ENCODE results near the gene IGSF3. TPM values are rescaled to one million over a fixed set of nuclear protein-coding genes. Genes with fewer than 3 reads are reported as not detected.

The IGSF3 gene
- total RNA-seq, 1 donor from 2014 or later: 37.1 TPM

- Histone ChIP-seq H3K4me3 (ENCODE audit: low read depth, low read length) (no peak overlapping the region), H3K27me3 (ENCODE audit: control insufficient read depth, insufficient read depth, low read length) (no peaks in the 10 kb centered on the region), H3K36me3 (ENCODE audit: control insufficient read depth, insufficient read depth, low read length) (peaks cover 9% of the 10 kb centered on the region)
- DNase-seq (ENCODE audit: low read depth) (no peak), FAIRE-seq (no peak)
- TF ChIP-seq, protein P1, sequence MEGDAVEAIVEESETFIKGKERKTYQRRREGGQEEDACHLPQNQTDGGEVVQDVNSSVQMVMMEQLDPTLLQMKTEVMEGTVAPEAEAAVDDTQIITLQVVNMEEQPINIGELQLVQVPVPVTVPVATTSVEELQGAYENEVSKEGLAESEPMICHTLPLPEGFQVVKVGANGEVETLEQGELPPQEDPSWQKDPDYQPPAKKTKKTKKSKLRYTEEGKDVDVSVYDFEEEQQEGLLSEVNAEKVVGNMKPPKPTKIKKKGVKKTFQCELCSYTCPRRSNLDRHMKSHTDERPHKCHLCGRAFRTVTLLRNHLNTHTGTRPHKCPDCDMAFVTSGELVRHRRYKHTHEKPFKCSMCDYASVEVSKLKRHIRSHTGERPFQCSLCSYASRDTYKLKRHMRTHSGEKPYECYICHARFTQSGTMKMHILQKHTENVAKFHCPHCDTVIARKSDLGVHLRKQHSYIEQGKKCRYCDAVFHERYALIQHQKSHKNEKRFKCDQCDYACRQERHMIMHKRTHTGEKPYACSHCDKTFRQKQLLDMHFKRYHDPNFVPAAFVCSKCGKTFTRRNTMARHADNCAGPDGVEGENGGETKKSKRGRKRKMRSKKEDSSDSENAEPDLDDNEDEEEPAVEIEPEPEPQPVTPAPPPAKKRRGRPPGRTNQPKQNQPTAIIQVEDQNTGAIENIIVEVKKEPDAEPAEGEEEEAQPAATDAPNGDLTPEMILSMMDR (IDR thresholded peaks at IDR 0.05; ENCODE audit: insufficient read depth, low read length, severe bottlenecking): no peak
Observed at GRCh38 chr1:116529681-116530080, 137.9 kb downstream of the IGSF3 start.

GRCh38 chr1:116529199-116529631 is 138.3 kb downstream of the IGSF3 start:
- Histone ChIP-seq H3K27me3 (ENCODE audit: control insufficient read depth, insufficient read depth, low read length) (no peaks in the 10 kb centered on the region), H3K36me3 (ENCODE audit: control insufficient read depth, insufficient read depth, low read length) (peaks cover 9% of the 10 kb centered on the region), H3K4me3 (ENCODE audit: low read depth, low read length) (no peak overlapping the region)
- TF ChIP-seq, protein P1 (IDR thresholded peaks at IDR 0.05; ENCODE audit: insufficient read depth, low read length, severe bottlenecking): no peak
- FAIRE-seq (no peak), DNase-seq (ENCODE audit: low read depth) (no peak)

GRCh38 chr1:116528329-116529083 is 139.0 kb downstream of the IGSF3 start:
- TF ChIP-seq, protein P1 (IDR thresholded peaks at IDR 0.05; ENCODE audit: insufficient read depth, low read length, severe bottlenecking): no peak
- Histone ChIP-seq H3K4me3 (ENCODE audit: low read depth, low read length) (no peak overlapping the region), H3K27me3 (ENCODE audit: control insufficient read depth, insufficient read depth, low read length) (no peaks in the 10 kb centered on the region), H3K36me3 (ENCODE audit: control insufficient read depth, insufficient read depth, low read length) (peaks cover 6% of the 10 kb centered on the region)
- FAIRE-seq: no peak
- no peak for DNase-seq (ENCODE audit: low read depth)

- no peak overlapping the region for H3K4me3 ChIP-seq (ENCODE audit: low read depth, low read length)
- H3K27me3 ChIP-seq (ENCODE audit: control insufficient read depth, insufficient read depth, low read length): no peaks in the 10 kb centered on the region
- FAIRE-seq (no peak), DNase-seq (ENCODE audit: low read depth) (no peak)
- no peaks in the 10 kb centered on the region for H3K36me3 ChIP-seq (ENCODE audit: control insufficient read depth, insufficient read depth, low read length)
- TF ChIP-seq, protein P1 (IDR thresholded peaks at IDR 0.05; ENCODE audit: insufficient read depth, low read length, severe bottlenecking): no peak
Observed at GRCh38 chr1:116525440-116525839, 142.1 kb downstream of the IGSF3 start.

Other genes with a start within 250 kb of the IGSF3 start
- 18.2 and 25.2 TPM in 2 replicates for gene CD58, start 96.7 kb downstream of the IGSF3 start, total RNA-seq
- not detected in 2 replicates for gene CD2, start 86.7 kb upstream of the IGSF3 start, total RNA-seq
- 89.2 and 117 TPM in 2 replicates for gene PTGFRN, start 242.2 kb upstream of the IGSF3 start, total RNA-seq

Measured in bronchial epithelial cell (primary cell).